GM18520 (cell line): ENCODE results near the gene PFKP.
"Not testable (repeated sequence)": the region's sequence is repeated elsewhere in the genome, so short reads cannot be mapped to it uniquely, and the experiment has no call there.

ENCODE experiments used
- ATAC-seq: cut with Tn5 transposase; IDR thresholded peaks from one replicate; pipeline ENCODE4 v1.9.1; 2021; ENCODE audit not compliant: unreplicated experiment

The PFKP gene

DNA sequence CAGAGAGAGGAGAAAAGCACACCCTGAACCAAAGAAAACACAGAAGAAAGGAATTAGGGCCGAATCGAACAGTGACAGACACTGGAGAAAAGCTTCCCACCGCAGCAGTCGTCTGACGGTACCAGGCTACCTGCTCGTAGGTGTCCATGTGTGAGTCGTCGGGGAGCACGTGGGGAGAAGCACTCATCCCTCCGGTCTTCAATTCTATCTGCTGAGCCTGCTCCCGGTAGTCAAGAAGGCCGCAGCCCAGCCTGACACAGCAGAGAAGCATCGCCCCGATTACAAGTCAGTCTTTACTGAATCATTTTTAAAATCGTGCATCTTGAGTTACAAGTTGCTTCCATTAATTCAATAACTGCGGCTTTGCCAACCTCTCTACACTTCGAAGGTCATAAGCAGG is 80.7 kb downstream of the PFKP start:
- no peak for ATAC-seq

DNA sequence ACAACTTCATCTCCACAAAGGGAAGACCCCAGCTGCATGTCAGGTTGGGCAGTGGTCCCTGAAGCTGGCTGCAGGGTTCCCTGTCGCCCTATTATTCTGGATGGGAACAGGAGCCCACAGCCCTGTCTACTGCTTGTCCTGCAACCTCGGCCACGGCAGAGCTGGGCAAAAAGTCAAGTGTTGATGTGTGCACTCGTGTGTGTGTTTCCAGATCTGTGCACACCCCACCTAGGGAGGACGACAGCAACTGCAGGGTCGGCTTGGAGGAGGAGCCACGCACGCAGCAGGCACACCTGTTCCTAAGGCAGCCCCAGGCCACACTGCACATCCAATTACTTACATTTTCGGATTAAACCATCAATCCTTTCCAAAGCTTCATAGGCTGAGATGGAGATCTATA is 81.6 kb downstream of the PFKP start:
- ATAC-seq, result no peak

DNA sequence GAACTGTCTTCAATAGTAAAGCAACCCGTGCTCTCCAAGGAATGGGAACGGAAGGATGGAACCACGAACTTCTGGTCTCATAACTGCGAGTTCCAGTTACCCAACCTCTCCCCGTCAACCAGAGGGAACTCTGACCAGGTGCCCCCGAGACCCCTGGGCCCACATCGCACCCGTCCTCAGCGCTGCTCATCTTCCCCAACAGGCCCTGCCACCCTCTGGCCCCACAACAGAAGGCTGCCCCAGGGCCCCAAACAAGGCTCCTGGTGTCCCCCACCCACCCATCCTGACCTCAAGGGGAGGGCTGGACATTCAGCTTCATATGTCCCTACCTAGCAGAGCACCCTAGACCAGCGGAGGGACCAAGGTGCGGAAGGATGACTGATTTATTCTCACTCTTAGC is 82.6 kb downstream of the PFKP start:
- ATAC-seq, result no peak

DNA sequence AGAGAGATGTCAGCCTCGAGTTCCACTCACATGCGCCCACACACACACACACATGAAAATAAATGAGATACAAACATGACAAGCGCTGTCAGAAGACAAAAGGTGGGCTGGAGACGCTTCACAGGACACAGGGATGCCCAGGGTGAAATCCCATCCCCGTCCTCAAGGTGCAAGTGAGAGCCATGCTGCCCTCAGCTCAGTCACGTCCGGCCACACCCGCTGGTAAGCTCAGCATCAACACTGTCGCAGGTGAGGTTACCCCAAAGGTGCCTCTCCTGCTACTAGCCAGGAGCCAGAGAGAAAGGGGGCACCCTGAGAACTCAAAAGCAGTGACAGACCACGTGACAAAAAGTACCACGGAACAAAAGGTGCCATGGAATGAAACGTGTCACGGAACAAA is 83.0 kb downstream of the PFKP start:
- no peak for ATAC-seq

DNA sequence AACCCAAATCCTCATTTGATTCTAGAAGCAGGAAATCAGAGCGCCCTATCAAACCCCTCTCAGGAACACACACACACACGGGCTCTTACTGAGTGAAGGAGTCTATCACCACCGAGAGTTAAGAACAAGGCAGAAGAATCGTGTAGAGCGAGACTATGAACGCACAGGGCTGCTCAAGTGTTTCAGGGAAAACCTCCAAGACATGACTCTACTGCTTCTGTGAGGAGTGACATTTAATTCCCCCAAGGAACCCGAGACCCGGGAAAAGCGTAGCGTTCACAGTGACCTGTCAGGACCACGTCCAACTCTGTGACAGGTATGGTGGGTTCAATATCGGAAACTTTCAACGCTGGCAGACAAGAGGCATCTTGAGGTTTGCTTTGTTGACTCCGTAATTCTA is 83.6 kb downstream of the PFKP start:
- no peak for ATAC-seq

DNA sequence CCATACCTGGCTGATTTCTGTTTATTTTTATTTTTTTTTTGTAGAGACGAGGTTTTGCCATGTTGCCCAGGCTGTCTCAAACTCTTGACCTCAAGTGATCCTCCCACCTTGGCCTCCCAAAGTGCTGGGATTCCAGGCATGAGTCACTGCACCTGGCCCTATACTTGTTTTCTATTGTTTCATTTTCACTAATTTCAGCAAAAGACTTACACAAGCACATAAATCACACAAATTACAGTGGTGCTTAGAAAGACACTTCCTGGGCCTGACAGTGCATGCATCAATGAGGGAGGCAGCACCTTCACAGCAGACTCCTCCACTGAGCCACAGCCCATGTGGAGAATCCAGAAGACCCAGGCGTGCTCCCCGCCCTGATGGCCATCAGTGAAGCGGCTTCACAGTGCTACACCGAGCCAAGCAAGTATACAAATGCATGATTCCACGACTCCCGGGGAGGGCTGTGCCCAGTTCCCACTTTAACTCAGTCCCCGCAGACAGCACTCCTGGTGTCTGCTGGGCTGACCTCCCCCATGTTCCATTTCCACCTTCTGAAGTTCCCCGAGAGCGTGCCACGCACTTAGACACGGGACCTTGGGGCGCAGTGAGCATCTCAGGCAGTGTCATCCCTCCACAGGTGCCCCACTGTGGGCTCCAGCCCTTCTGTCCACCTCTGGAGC is 84.7 kb downstream of the PFKP start:
- no peak for ATAC-seq

DNA sequence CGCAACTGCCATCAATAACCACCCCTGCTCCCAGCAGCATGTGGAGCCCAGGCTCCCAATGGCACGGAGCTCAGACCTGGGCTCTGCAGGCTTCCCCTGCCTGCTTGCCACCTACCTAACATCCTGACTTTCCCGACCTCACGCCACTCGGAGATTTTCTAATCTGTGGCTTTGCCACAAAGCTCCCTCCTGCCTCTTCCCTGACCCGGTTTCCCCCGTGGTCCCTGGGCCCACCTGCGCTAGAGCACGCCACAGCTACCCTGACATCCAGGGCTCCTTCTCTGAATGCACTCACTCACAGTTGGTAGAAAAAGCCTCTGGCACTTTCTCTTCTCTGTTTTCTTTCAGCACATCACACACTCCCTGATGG is 85.2 kb downstream of the PFKP start:
- no peak for ATAC-seq

DNA sequence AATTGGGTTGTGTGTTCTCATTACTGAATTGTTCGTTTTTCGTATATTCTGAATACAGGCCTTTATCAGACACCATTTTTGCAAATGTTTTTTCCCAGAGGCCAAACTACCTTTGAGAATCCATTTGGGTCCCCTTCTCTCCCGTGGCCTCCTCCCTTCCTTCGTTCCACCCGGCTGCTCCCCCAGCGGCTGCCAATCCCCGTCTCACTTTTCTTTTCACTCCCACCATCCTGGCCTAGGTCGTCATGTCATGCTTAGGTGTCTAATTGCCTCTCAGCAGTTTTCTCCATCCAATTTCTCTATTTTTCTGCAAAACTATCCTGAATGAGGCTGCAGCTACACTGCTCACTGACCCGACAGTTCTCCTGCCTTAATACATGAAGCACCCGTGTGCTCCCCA is 87.3 kb downstream of the PFKP start:
- ATAC-seq, result no peak

DNA sequence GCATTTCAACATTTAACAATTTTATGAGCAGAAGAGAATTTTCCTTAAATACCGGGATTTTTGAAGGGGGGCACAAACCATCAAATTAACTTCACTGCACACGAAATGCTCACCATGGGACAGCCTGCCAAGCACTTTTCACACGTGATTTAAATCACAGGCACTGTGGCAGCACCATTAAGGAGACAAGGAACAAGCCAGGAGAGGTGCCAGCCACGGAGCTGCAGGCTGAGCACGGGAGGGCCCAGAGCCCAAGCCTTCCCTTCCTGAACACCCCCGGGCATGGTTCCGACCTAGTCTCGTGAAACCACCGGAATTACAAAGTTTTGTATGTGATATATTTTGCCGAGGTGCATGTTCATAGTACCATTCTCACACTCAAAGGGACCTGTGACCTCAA is 91.8 kb downstream of the PFKP start:
- ATAC-seq, result no peak

DNA sequence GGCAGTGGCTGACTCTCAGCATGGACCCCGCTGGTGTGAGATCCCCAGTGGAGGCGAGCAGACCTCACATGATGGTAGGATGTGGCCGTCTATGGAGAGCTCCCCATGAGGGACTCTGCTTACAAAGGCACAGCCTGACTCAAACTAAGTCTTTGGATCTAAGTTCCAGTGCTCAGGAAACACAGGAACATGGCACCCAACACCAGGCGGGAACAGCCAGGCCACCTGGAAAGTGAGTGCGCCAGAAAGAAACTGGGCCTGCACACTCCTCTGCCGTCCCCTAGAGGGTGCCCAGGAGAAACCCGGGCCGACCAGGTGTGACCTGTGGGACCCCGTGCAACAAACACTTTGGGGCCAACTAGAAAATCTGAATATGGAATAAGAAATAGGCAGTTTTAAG is 95.2 kb downstream of the PFKP start:
- no peak for ATAC-seq

DNA sequence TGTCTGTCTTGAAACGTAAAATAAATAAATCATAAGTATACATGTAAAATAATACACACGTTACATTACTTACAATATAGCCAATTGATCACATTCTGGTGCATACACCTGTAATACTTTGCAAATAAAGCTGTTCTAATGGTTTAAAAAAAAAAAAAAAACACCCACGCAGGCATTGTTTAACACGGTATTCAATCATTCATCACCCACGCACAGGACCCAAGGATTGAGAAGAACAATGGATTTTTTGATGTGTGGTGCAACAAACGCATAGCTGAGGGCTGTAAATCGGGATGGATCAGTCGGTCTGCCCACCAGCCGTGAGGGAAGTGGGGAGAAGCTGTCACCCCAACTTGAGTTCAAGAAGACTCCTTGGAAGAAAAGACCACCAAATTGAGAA is 96.5 kb downstream of the PFKP start:
- ATAC-seq, result no peak

DNA sequence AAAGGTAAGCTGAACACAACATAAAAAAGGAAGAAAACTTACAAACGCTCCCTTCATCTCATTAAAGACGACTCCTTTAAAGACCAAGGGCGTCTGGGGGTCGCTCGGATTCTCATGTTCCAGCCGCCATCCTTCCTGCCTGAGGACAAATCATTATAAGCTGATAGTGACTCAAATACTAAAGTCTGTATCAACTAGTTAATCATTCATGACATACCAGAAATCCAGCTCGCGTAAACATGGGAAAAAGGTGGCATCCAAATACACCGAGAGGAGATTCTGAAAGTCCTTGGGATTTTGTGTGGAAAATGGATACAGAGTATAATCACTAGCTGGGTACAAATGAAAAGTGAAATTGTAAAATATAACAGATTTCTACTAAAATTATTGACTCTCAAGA is 97.8 kb downstream of the PFKP start:
- ATAC-seq, result no peak

DNA sequence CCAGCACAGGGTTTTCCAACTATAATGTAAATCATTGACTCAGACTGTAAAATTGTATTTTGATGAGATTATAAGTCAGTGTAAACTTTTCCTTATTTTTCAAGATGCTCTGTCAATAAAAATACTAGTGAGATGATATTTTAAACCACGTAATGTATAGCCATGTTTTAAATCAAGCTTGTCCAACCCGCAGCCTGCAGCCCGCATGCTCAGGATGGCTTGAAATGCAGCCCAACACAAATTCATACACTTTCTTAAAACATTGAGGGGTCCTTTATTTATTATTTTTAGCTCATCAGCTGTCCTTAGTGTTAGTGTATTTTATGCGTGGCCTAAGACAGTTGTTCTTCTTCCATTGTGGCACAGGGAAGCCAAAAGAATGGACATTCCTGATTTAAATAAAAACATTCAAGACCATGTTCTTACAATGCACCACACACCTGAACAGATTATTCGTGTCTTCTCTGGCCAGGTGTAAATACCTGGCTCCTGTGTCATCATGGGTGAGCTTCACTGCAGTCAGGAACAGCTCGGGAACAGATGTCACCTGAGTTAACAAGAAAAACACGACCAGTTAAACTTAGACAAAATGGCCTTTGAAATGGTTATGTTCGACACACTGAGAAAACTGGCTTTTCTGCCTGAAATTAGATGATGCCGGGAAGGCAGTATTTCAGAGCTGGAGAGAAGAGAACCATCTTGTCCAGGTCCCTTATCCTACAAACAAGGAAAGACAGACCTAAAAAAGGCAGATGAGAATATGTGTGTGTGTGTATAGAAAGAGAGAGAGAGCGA is 99.3 kb downstream of the PFKP start:
- no peak for ATAC-seq

DNA sequence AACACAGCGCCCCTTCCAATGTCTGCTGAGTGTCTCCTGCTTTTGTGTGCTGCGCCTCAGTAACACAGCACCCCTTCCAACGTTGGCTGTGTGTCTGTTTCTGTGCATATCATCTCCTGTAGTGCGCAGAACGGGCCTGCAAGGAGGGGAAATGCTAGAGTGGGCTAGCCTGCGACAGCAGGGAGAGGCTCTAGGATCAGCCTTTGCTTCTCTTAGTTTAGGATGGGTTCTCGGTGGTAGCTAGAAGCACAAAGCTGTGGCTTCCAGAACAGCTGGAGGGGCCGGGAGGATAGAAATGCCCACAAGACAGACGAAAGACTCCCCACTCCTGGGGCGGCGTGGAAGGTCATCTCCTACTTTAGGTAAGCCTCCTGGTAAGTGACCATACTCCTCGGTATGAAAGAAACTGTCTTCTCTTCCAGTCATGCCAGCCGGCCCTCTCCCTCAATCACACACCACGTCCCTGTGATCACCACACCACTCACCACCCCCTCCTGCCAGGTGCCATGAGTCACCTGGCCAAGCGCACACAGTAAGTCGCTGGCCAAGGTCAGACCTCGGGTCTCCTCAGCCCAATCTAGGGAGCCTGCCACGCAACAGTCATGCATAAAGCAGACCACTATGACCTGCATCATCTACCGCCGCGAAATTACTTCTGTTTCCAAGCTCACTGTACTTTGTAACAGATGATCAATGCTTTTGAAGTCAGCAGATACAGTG is 100.4 kb downstream of the PFKP start:
- no peak for ATAC-seq

DNA sequence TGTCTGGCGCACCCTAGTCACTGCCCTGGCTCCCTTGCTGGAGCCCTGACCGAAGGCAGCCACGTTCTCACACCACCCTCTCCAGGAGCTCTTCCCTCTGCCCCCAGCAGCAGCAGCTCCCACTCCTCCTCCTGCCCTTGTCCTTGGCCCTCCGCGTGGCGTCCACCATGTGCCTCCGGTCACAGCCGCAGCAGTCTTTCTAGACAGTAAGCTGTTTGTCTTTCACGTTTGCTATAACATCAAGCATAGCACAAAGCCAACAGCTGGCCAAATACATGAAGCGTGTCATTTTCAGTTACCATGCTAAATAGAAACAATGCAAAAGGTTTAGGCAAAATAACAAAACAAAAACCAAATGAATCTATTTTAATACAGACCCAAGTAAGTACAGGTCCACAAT is 101.9 kb downstream of the PFKP start:
- no peak for ATAC-seq

DNA sequence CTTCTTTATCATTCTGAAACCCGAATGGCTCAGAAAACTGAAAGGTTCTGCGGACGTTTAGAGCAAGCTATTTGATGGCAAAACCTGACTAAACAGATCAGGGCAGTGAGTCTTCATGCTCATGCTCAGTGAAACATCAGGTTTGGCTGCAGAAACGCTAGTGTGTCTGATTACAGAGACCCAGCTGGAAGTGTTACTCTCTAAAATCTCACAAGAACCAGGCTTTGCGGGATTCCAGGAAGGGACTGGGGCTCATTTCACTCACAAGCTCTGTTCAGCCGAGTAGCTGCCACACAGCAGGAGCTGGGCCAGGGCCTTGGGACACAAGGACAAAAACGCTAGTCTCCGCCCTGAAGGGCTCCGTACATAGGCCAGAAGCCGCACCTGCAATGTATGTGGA is 102.3 kb downstream of the PFKP start:
- ATAC-seq, result no peak

DNA sequence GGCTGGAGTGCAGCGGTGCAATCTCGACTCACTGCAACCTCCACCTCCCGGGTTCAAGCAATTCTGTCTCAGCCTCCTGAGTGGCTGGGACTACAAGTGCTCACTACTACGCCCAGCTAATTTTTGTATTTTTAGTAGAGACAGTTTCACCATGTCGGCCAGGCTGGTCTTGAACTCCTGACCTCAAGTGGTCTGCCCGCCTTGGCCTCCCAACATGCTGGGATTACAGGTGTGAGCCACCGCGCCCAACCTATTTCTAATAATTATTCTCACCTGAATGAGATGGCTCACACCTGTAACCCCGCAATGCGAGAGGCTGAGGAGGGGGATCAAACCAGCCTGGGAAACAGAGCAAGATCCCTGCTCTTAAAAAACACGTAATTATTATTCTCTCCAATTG is 104.1 kb downstream of the PFKP start:
- ATAC-seq, result not testable (repeated sequence)

DNA sequence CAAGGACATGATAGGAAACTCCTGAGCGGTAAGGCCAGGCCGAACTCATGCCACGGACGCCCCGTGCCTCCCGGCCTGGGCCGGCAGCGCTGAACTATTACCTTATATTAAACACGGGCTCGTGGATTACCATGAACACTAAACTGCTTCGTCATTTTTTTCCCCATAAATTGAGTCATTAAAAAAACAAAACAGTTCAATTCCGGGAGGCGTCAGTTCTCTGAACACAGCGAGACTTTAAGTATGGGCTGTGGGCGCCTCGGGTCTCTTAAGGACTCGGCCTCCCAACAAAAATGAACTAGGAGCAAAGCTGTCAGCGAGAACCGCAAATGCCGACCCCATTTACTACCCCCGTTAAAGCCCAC is 104.7 kb downstream of the PFKP start:
- ATAC-seq, result no peak

DNA sequence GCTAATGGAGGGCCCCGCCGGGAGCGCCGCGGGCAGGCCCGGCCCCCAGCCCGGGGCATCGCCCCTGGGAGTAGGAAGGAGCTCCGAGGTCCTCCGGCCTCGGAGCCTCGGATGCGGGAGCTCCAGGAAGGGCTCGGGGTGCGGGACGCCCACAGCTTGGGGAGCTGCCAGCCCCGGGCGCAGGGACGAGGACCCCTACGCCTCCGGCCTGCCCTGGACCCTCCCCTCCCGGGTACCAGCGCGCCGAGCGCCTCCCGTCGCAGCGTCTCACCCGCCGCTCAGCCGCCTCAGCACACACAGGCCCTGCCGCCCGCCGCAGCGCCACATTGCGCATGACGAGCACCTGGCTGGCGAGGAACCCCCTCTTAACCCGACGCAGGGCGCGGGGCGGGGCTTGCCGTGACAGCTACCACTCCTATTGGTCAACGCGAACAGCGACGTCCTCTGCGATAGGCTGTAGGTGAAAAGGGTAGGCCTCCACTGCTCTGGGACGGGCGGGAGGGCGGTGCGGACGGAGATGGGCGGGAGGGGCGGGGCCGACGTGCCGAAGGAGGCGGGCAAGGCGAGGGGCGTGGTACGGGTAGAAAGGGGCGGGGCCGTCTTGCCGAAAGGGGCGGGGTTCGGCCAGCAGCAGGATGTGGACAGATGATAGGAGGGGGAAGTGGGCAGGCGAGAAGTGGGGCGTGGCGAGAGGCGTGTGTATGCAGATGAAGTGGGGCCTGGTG is 105.3 kb downstream of the PFKP start, which contains the start of gene PITRM1:
Gene PITRM1, minus strand, starts transcription at position 337 of the 725 bp plus-strand sequence. Its CDS starts 10 bp downstream, at position 327.
- ATAC-seq, result peak; percentile 97

DNA sequence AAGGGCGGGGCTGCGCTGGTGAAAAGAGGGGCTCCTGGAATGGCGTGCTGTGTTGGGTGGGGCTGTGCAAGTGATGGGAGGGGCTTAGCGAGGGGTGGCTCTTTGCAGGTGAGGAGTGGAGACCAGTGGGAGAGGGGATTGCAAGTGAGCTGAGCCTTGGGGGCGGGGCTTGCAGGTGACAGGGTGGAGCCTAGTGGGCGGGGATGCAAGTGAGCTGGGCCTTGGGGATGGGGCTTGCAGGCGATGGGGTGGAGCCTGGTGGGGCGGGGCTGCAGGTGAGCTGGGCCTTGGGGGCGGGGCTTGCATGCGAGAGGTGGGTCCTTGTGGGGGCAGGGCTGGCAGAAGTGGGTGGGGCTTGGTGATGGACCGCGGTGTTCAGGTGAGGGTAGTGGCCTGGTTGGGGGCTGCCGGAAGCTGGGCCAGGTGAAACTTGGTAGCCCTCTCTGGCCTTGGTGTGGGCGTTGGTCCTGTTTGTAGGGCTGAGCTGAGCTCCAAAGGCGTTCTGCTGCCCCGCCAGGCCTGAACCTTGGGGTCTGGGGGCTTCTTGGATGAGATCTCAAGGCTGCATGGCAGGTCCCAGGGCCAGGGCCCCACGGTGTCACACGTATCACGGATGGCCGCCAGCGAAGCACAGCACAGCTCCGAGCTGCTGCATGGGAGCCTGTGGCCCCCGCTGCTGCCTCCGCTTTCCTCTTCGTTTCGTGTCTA is 106.0 kb downstream of the PFKP start:
- ATAC-seq, result peak; percentile 5

DNA sequence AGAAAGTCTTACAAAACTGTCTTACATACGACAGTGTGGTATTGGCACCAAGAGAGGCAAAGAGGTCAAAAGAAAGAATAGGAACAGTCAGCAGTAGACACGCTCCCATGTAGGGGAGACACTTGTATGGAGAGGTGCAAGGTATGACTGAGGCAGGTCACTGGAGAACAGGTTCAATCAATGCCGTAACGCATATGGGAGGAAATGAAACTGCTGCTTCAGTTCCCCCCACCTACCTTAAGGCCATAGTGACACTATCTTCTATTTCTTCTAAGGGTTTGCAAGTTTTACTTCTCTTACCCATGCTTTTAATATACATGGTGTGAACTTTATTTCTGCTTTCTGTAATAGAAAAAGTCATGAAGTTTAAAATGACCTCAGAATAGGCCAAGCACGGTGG is 110.7 kb downstream of the PFKP start:
- ATAC-seq, result no peak
